Pancreas (tissue), 10 donors: ENCODE measurements around the gene RPS15A. TPM values are rescaled to one million over a fixed set of nuclear protein-coding genes. Genes with fewer than 3 reads are reported as not detected.

ENCODE experiments used
- ATAC-seq, 4 donors: fragments of 200-7000 bp; cut with Tn5 transposase; one replicate each; pipeline versions ENCODE4 v1.8.0 to v1.9.1; 2020; ENCODE audit warnings: mild to moderate bottlenecking in 4 of 4, moderate library complexity in 4 of 4
- DNase-seq, 6 donors: peaks; one replicate each; pipeline ENCODE4 v3.0.0-alpha.2; 2020
- FAIRE-seq: peaks from 2 replicates; lab custom pipeline; 2012; peaks lifted over from hg19 to GRCh38; lab: Jason Lieb, UNC
- H3K27ac ChIP-seq, 4 donors: fragments of 200-600 bp; sonication (generic); 1 replicate in 3 of 4; 2 replicates in 1 of 4; pipeline versions ENCODE4 v1.5.0 to v1.8.0; 2020
- H3K27me3 ChIP-seq, 4 donors: fragments of 200-600 bp; one replicate each; pipeline ENCODE4 v1.8.0; 2021
- H3K36me3 ChIP-seq, 3 donors: fragments of 200-600 bp; sonication (generic) in 1 of 3; one replicate each; pipeline versions ENCODE4 v1.5.0 to v1.8.0; 2020 to 2021
- H3K4me1 ChIP-seq, 3 donors: fragments of 200-600 bp; one replicate each; pipeline ENCODE4 v1.8.0; 2021
- H3K4me3 ChIP-seq, 4 donors: fragments of 200-600 bp; sonication (generic) in 2 of 4; one replicate each; pipeline versions ENCODE4 v1.5.0 to v1.8.0; 2020 to 2021
- H3K9me3 ChIP-seq, 4 donors: fragments of 200-600 bp; one replicate each; pipeline ENCODE4 v1.8.0; 2021
- WGBS, 2 donors: extraction: QIAGEN DNeasy Blood & Tissue Kit; methylation state at CpG; one replicate each; pipeline ENCODE4 v1.1.7; 2013; 5-methylcytosine and 5-hydroxymethylcytosine counted together
- intact Hi-C, 3 donors: fragments of 100-400 bp; cut with DNase I; formaldehyde crosslinking; loops; one replicate each; pipeline versions ENCODE4 v1.11.1 to v1.14.2; 2022
- polyA plus RNA-seq, 2 donors: library from polyadenylated mRNA; stranded (reverse); fragments of 200-250 nt; gene quantifications; one replicate each; pipeline ENCODE4 v1.2.3, GENCODE V29; 2013
- total RNA-seq, 6 donors: library from RNA; stranded (reverse); fragmentation: NEBNext Ultra II Directional in 4 of 6; extraction: Animal tissue kit (Norgen Biotek cat#: 25700) in 4 of 6; gene quantifications; one replicate each; pipeline versions ENCODE4 v1.2.1 to v1.2.4, GENCODE V29; 2021 to 2023
- TF ChIP-seq, protein P1 (sequence below), 4 donors: fragments of 200-600 bp; sonication (generic) in 3 of 4; IDR thresholded peaks; one replicate each; pipeline versions ENCODE4 v1.5.0 to v1.8.0; 2021; ENCODE audit warnings: antibody characterized with exemption in 4 of 4
- donor health status: healthy with polysubstance abuse.
- donor health status: DM: no; HTN: no; CAD: no; lungs with moderate emphysema.
- donor health status: DM: no; HTN: no; CAD: no.
- donor health status: control.
- donor health status: control.
- donor health status: Bipolar disorder and iron deficiency.
- donor health status: DM: yes; HTN: yes; CAD: no.
- donor health status: DM: no; HTN: no; CAD: no.
- donor health status: DM: no; HTN: no; CAD: no.
- donor health status: DM: yes; HTN: yes; CAD: no.

Gene RPS15A
- total and polyA plus RNA-seq, 8 donors, result 521 to 1,808 (median 818) TPM

GRCh38 chr16:18789515-18789849 lies 652 bp downstream of the RPS15A start:
- 0% methylated on average over 5 of the region's 5 CpGs for WGBS, 2 donors

GRCh38 chr16:18788828-18789514 lies 1.2 kb downstream of the RPS15A start:
- Histone ChIP-seq H3K4me3 (peak overlapping the region; percentile 81 to 93 (median 84)), H3K9me3 (no peaks in the 10 kb centered on the region), H3K27me3 (no peaks in the 10 kb centered on the region), H3K4me1 (peaks cover 12 to 36% (median 25%) of the 10 kb centered on the region in 3 donors), H3K36me3 (peaks cover 4 to 44% (median 27%) of the 10 kb centered on the region in 3 donors), H3K27ac (peak overlapping the region in 1 of 4 donors; percentile 78)
- WGBS, 2 donors, result 4% methylated on average over 20 of the region's 20 CpGs
- TF ChIP-seq, protein P1, sequence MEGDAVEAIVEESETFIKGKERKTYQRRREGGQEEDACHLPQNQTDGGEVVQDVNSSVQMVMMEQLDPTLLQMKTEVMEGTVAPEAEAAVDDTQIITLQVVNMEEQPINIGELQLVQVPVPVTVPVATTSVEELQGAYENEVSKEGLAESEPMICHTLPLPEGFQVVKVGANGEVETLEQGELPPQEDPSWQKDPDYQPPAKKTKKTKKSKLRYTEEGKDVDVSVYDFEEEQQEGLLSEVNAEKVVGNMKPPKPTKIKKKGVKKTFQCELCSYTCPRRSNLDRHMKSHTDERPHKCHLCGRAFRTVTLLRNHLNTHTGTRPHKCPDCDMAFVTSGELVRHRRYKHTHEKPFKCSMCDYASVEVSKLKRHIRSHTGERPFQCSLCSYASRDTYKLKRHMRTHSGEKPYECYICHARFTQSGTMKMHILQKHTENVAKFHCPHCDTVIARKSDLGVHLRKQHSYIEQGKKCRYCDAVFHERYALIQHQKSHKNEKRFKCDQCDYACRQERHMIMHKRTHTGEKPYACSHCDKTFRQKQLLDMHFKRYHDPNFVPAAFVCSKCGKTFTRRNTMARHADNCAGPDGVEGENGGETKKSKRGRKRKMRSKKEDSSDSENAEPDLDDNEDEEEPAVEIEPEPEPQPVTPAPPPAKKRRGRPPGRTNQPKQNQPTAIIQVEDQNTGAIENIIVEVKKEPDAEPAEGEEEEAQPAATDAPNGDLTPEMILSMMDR (IDR thresholded peaks at IDR 0.05), result no peak
- intact Hi-C loops, result no loop called here
- FAIRE-seq (no peak), ATAC-seq (no peak), DNase-seq (no peak)

More at GRCh38 chr16:18789515-18789849, 652 bp downstream of the RPS15A start:
- H3K36me3 ChIP-seq, result peaks cover 4 to 44% (median 22%) of the 10 kb centered on the region in 3 donors
- H3K9me3 ChIP-seq, result no peaks in the 10 kb centered on the region
- FAIRE-seq, result no peak
- ATAC-seq, result no peak
- intact Hi-C loops, result no loop called here
- no peak for DNase-seq
- TF ChIP-seq, protein P1 (IDR thresholded peaks at IDR 0.05), result no peak
- peak overlapping the region; percentile 81 to 93 (median 84) for H3K4me3 ChIP-seq
- no peaks in the 10 kb centered on the region for H3K27me3 ChIP-seq
- H3K4me1 ChIP-seq, result peaks cover 12 to 36% (median 25%) of the 10 kb centered on the region in 3 donors
- H3K27ac ChIP-seq, result peak overlapping the region; percentile 40 to 78 (median 75)

GRCh38 chr16:18784917-18785623 lies 5.1 kb downstream of the RPS15A start:
- Histone ChIP-seq H3K4me1 (peaks cover 12 to 36% (median 25%) of the 10 kb centered on the region in 3 donors), H3K36me3 (peaks cover 0 to 57% (median 20%) of the 10 kb centered on the region in 3 donors), H3K4me3 (no peak overlapping the region), H3K9me3 (no peaks in the 10 kb centered on the region), H3K27me3 (no peaks in the 10 kb centered on the region), H3K27ac (no peak overlapping the region)
- no peak for ATAC-seq
- DNase-seq, result no peak
- WGBS, 2 donors, result 72 to 79% methylated on average over 8 of the region's 8 CpGs
- TF ChIP-seq, protein P1 (IDR thresholded peaks at IDR 0.05), result no peak
- FAIRE-seq, result no peak
- intact Hi-C loops, result no loop called here

GRCh38 chr16:18783430-18784341 lies 6.4 kb downstream of the RPS15A start:
- DNase-seq (no peak), FAIRE-seq (no peak)
- H3K36me3 ChIP-seq, result peaks cover 0 to 57% (median 20%) of the 10 kb centered on the region in 3 donors

More at GRCh38 chr16:18783430-18784341, 6.4 kb downstream of the RPS15A start:
- Histone ChIP-seq H3K27me3 (no peaks in the 10 kb centered on the region), H3K4me3 (no peak overlapping the region), H3K27ac (no peak overlapping the region), H3K9me3 (no peaks in the 10 kb centered on the region), H3K4me1 (peaks cover 12 to 35% (median 25%) of the 10 kb centered on the region in 3 donors)
- intact Hi-C loops, result no loop called here
- WGBS, 2 donors, result 82 to 84% methylated on average over 17 of the region's 17 CpGs
- TF ChIP-seq, protein P1 (IDR thresholded peaks at IDR 0.05), result no peak
- no peak for ATAC-seq
